GM10248 (cell line): ENCODE results near the gene NMT1.

ENCODE experiments used
- CTCF ChIA-PET: fragments of 300-600 bp; sonication (Branson Sonifier 250); formaldehyde crosslinking; extraction: SDS; loops from one replicate; lab custom pipeline; 2021; ENCODE audit warnings: antibody characterized with exemption; lab: Yijun Ruan, JAX
- POLR2A ChIA-PET: fragments of 350-650 bp; sonication (Branson Sonifier 250); formaldehyde crosslinking; extraction: SDS; loops from one replicate; lab custom pipeline; 2020; ENCODE audit warnings: antibody characterized with exemption; lab: Yijun Ruan, JAX
- DNase-seq: peaks from one replicate; pipeline ENCODE4 v3.0.0; 2012; ENCODE audit errors: extremely low spot score
- CTCF ChIP-seq: IDR thresholded peaks from 2 replicates; pipeline ENCODE4 v1.5.1; 2012; ENCODE audit warnings: mild to moderate bottlenecking, low read depth; ENCODE audit errors: extremely low read depth, missing control alignments, control extremely low read depth

Gene NMT1

GRCh38 chr17:45130681-45131615, 69.8 kb downstream of the NMT1 start:
- no peak for DNase-seq
- POLR2A ChIA-PET = interaction anchor here (1.5 kb wide), 1 partner anchor 17 kb away, joined by 5 read pairs; the partner anchor contains the start of gene HEXIM1
- CTCF ChIA-PET = interaction anchor here (0.7 to 13.5 kb wide), 6 partner anchors 12 to 352 kb away, joined by 3 to 316 read pairs (median 6); no protein-coding TSS in a partner anchor

GRCh38 chr17:45131616-45132319, 70.7 kb downstream of the NMT1 start:
- TF ChIP-seq CTCF = peak; percentile 53
- DNase-seq = peak; percentile 61
- ChIA-PET CTCF (interaction anchor here (0.7 to 13.5 kb wide), 7 partner anchors 8 to 210 kb away, joined by 3 to 316 read pairs (median 6); partner anchors contain the start of gene HEXIM1), POLR2A (interaction anchor here (1.5 kb wide), 1 partner anchor 17 kb away, joined by 5 read pairs; the partner anchor contains the start of gene HEXIM1)

More at GRCh38 chr17:45130681-45131615, 69.8 kb downstream of the NMT1 start:
- TF ChIP-seq CTCF = no peak

- no peak for TF ChIP-seq CTCF
- CTCF ChIA-PET = interaction anchor here (1.4 to 13.5 kb wide), 6 partner anchors 8 to 211 kb away, joined by 3 to 316 read pairs (median 16); partner anchors contain the start of gene HEXIM1
- no peak for DNase-seq
- POLR2A ChIA-PET = interaction anchor here (0.6 to 1.5 kb wide), 2 partner anchors 16 to 40 kb away, joined by 4 to 5 read pairs; partner anchors contain the start of gene HEXIM1
Observed at GRCh38 chr17:45132320-45132571, 71.1 kb downstream of the NMT1 start, which contains the start of gene PLCD3. PLCD3 (minus strand) TSS chr17:45132515; CDS start chr17:45132410, 105 bp downstream.

GRCh38 chr17:45132572-45133463, 71.7 kb downstream of the NMT1 start:
- POLR2A ChIA-PET = interaction anchor here (0.6 to 1.5 kb wide), 2 partner anchors 16 to 41 kb away, joined by 4 to 5 read pairs; partner anchors contain the start of gene HEXIM1
- CTCF ChIA-PET = interaction anchor here (1.4 to 13.5 kb wide), 7 partner anchors 9 to 354 kb away, joined by 3 to 316 read pairs (median 6); partner anchors contain the start of genes HEXIM1 and HEXIM2
- peak; percentile 94 for DNase-seq
- peak; percentile 86 for TF ChIP-seq CTCF

- ChIA-PET CTCF (interaction anchor here (0.6 to 13.5 kb wide), 120 partner anchors 8 to 717 kb away, joined by 3 to 316 read pairs (median 5); partner anchors contain the start of genes EFTUD2, GFAP, HEXIM1 and HEXIM2), POLR2A (interaction anchor here (0.7 to 1.9 kb wide), 5 partner anchors 9 to 27 kb away, joined by 3 to 48 read pairs (median 4); partner anchors contain the start of genes HEXIM1 and HEXIM2)
- peak; percentile 100 for TF ChIP-seq CTCF
- peak; percentile 95 for DNase-seq
Observed at GRCh38 chr17:45135192-45135977, 74.3 kb downstream of the NMT1 start, which contains the start of gene ACBD4. ACBD4 (plus strand) TSS chr17:45135687; CDS start chr17:45136145, 458 bp downstream.
